Esophagus muscularis mucosa (tissue), 4 donors: ENCODE data around the gene RFNG. TPM values are rescaled to one million over a fixed set of nuclear protein-coding genes. Genes with fewer than 3 reads are reported as not detected.

Source experiments
- DNase-seq: peaks from one replicate; pipeline ENCODE4 v3.0.0-alpha.2; 2017; ENCODE audit errors: extremely low spot score
- H3K27ac ChIP-seq, 4 donors: fragments of 200-600 bp; sonication (generic); replicated peaks in 1 of 4; 1 replicate in 3 of 4; 2 replicates in 1 of 4; pipeline ENCODE4 v1.5.1; 2016 to 2019; ENCODE audit warnings: mild to moderate bottlenecking in 1 of 4
- H3K27me3 ChIP-seq, 4 donors: fragments of 200-600 bp; sonication (generic); one replicate each; pipeline versions ENCODE4 v1.5.1 to v1.6.0; 2016 to 2019
- H3K36me3 ChIP-seq, 4 donors: fragments of 200-600 bp; sonication (generic); one replicate each; pipeline ENCODE4 v1.5.1; 2016 to 2019
- H3K4me1 ChIP-seq, 4 donors: fragments of 200-600 bp; sonication (generic); one replicate each; pipeline ENCODE4 v1.5.1; 2016 to 2019
- H3K4me3 ChIP-seq, 4 donors: fragments of 200-600 bp; sonication (generic); 1 replicate in 2 of 4; 2 replicates in 2 of 4; pipeline ENCODE4 v1.5.1; 2016 to 2019; ENCODE audit warnings: mild to moderate bottlenecking in 4 of 4, moderate library complexity in 1 of 4
- H3K9me3 ChIP-seq, 4 donors: fragments of 200-600 bp; sonication (generic); 1 replicate in 3 of 4; 2 replicates in 1 of 4; pipeline ENCODE4 v1.5.1; 2016 to 2019
- CTCF ChIP-seq, 3 experiments: fragments of 200-600 bp in 2 of 3; fragments of 450-650 bp in 1 of 3; sonication (generic) in 2 of 3; IDR thresholded peaks; one replicate each; pipeline ENCODE4 v1.5.1; 2017 to 2019; ENCODE audit warnings: antibody characterized with exemption in 3 of 3, mild to moderate bottlenecking in 2 of 3, moderate library complexity in 1 of 3
- EP300 ChIP-seq: sonication (generic); formaldehyde crosslinking; IDR thresholded peaks from one replicate; pipeline ENCODE4 v1.6.1; 2017; ENCODE audit warnings: antibody characterized with exemption
- POLR2A ChIP-seq: fragments of 450-650 bp; IDR thresholded peaks from one replicate; pipeline ENCODE4 v1.6.1; 2017; ENCODE audit warnings: antibody characterized with exemption, moderate library complexity, mild to moderate bottlenecking, low read depth
- POLR2AphosphoS5 ChIP-seq, 2 donors: sonication (generic); formaldehyde crosslinking; IDR thresholded peaks; one replicate each; pipeline ENCODE4 v1.6.1; 2017; ENCODE audit warnings: antibody characterized with exemption in 2 of 2
- WGBS: methylation state at CpG from one replicate; pipeline ENCODE4 v1.1.5; 2018; 5-methylcytosine and 5-hydroxymethylcytosine counted together
- intact Hi-C: fragments of 100-400 bp; cut with DNase I; formaldehyde crosslinking; loops from one replicate; pipeline ENCODE4 v1.15.1; 2023
- total RNA-seq, 4 donors: library from RNA; depleted of rRNA; stranded (reverse); fragments of >200 nt; gene quantifications; one replicate each; pipeline versions ENCODE4 v1.1.0 to v1.2.1, GENCODE V29; 2016

The RFNG gene
- total RNA-seq, 4 donors from 2014 or later, result 32.4 to 54.8 (median 42.5) TPM

DNA sequence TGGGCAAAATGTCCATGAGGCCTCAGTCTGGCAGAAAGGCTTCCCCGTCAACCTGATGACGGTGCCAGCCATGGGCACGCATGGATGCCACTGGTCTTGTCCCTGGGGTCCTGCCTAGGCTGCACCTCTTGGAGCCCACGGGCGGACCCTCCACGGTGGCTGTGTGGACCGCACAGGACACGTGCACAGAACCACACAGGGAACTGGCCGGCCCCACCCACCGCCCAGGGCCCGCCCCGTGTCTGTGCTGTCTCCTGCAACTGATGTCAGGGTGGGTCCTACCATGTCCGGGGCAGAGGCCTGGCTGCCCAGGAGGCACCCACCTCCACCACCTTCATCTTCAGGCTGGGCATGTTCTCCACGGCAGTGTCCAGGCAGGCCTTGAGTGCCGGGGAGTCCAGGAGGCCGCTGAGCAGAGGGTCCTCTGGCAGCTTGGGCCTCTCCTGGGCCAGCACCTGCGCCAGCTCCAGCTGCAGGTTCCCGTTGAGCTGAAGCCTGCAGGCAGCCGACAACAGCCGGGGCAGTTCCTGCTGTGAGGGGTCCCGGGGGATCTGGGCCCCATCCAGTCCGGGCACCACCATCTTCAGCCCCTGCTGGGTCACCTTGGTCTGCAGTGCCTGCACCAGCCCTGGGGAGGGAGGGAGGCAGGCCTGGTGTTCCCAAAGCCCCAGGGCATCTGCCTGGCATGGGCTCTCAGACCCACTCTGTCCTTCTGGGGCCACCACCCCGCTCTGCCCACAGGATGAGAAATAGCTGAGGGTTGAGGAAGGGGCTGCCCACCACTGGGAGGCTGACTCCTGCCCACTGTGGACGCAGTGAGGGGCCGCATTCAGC, 34.5 kb upstream of the RFNG start:
- H3K27me3 ChIP-seq, result no peaks in the 10 kb centered on the region
- H3K36me3 ChIP-seq, result peaks cover 92 to 100% (median 100%) of the 10 kb centered on the region in 4 donors
- TF ChIP-seq POLR2AphosphoS5 (IDR thresholded peaks at IDR 0.05) (no peak), CTCF (IDR thresholded peaks at IDR 0.05) (no peak), EP300 (no peak), POLR2A (no peak)
- H3K27ac ChIP-seq, result no peak overlapping the region
- 100% methylated on average over 3 of the region's 25 CpGs for WGBS
- no peak overlapping the region for H3K4me3 ChIP-seq
- intact Hi-C loops, result no loop called here
- H3K9me3 ChIP-seq, result no peaks in the 10 kb centered on the region
- no peaks in the 10 kb centered on the region for H3K4me1 ChIP-seq
- DNase-seq, result no peak

- WGBS, result 92% methylated on average over 22 of the region's 49 CpGs
- peaks cover 87 to 100% (median 100%) of the 10 kb centered on the region in 4 donors for H3K36me3 ChIP-seq
- intact Hi-C loops, result no loop called here
- no peaks in the 10 kb centered on the region for H3K9me3 ChIP-seq
- no peak for TF ChIP-seq CTCF (IDR thresholded peaks at IDR 0.05)
- TF ChIP-seq POLR2AphosphoS5 (IDR thresholded peaks at IDR 0.05), result no peak
- no peak for TF ChIP-seq EP300
- no peak for TF ChIP-seq POLR2A
- H3K4me1 ChIP-seq, result no peaks in the 10 kb centered on the region
- H3K27me3 ChIP-seq, result no peaks in the 10 kb centered on the region
- no peak overlapping the region for H3K27ac ChIP-seq
- H3K4me3 ChIP-seq, result no peak overlapping the region
- DNase-seq, result no peak
Measured at GRCh38 chr17:82085031-82085861, 33.6 kb upstream of the RFNG start.

GRCh38 chr17:82084373-82085030, 32.9 kb upstream of the RFNG start:
- no peaks in the 10 kb centered on the region for H3K9me3 ChIP-seq
- no peaks in the 10 kb centered on the region for H3K27me3 ChIP-seq
- DNase-seq, result no peak
- intact Hi-C loops, result no loop called here
- H3K27ac ChIP-seq, result no peak overlapping the region
- peaks cover 85 to 100% (median 100%) of the 10 kb centered on the region in 4 donors for H3K36me3 ChIP-seq
- no peak for TF ChIP-seq CTCF (IDR thresholded peaks at IDR 0.05)
- no peak for TF ChIP-seq POLR2AphosphoS5 (IDR thresholded peaks at IDR 0.05)
- TF ChIP-seq EP300, result no peak
- TF ChIP-seq POLR2A, result no peak
- 86% methylated on average over 15 of the region's 31 CpGs for WGBS
- H3K4me3 ChIP-seq, result no peak overlapping the region
- H3K4me1 ChIP-seq, result no peaks in the 10 kb centered on the region

DNA sequence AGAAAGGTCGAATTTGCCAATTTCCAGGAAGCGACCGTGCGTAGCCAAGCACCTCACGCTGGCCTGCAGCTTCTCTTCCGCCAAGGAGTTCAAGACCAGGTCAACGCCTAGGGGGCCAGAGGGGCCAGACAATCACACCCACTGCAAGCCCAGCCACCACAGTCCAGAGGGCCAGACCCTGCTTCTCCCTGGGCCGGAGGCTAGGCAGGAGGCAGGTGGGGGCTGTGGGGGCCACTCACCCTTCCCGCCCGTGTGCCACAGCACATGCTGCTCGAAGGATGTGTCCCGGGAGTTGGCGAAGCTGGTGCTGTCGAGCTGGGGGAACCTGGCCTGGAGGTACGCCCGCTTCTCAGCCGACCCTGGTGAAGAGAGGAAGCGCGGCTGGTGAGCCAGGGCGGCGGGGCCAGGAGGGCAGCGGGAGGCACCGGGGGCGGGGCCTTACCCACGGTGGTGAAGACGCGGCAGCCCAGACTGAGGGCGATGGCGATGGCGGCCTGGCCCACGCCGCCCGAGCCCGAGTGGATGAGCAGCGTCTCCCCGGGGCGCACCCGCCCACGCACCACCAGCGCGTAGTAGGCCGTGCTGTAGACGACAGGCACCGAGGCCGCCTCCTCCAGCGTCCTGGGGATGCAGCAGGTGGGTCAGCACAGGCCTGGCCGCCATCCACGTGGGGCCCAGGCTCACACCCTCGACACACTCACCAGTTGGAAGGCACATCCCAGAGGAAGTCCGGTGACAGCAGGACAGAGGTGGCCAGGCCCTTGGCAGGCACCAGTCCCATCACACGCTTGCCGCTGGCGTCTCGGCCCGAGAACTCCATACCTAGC, 32.1 kb upstream of the RFNG start:
- no peak overlapping the region for H3K27ac ChIP-seq
- intact Hi-C loops, result no loop called here
- H3K27me3 ChIP-seq, result no peaks in the 10 kb centered on the region
- no peaks in the 10 kb centered on the region for H3K9me3 ChIP-seq
- WGBS, result 91% methylated on average over 30 of the region's 55 CpGs
- no peaks in the 10 kb centered on the region for H3K4me1 ChIP-seq
- no peak for DNase-seq
- H3K36me3 ChIP-seq, result peaks cover 83 to 100% (median 99%) of the 10 kb centered on the region in 4 donors
- no peak overlapping the region for H3K4me3 ChIP-seq
- no peak for TF ChIP-seq POLR2A
- TF ChIP-seq EP300, result no peak
- TF ChIP-seq POLR2AphosphoS5 (IDR thresholded peaks at IDR 0.05), result no peak
- no peak for TF ChIP-seq CTCF (IDR thresholded peaks at IDR 0.05)
